NCI-H524 treated with DMSO at 0.1 percent for 48 hours (cell line): Measurements from ENCODE around the gene GAN.
"Not testable (repeated sequence)": the region's sequence is repeated elsewhere in the genome, so short reads cannot be mapped to it uniquely, and the experiment has no call there.

Experiments
- DNase-seq: peaks from one replicate; lab custom pipeline; 2025; lab: John Stamatoyannopoulos, UW

Gene GAN

GRCh38 chr16:81397879-81398520 is 83.2 kb downstream of the GAN start:
- DNase-seq: no peak

- no peak for DNase-seq
These were observed 85.1 kb downstream of the GAN start for GRCh38 chr16:81399909-81400308.

- DNase-seq: no peak
These were observed 86.5 kb downstream of the GAN start for GRCh38 chr16:81401035-81401950.

GRCh38 chr16:81403208-81403600 is 88.4 kb downstream of the GAN start:
- no peak for DNase-seq

- DNase-seq: peak; percentile 20
These were observed 89.0 kb downstream of the GAN start for GRCh38 chr16:81403601-81404391.

- DNase-seq: not testable (repeated sequence)
These were observed 90.2 kb downstream of the GAN start for GRCh38 chr16:81405002-81405401.

GRCh38 chr16:81405702-81406113 is 90.9 kb downstream of the GAN start:
- DNase-seq: no peak

GRCh38 chr16:81408409-81408950 is 93.7 kb downstream of the GAN start:
- DNase-seq: no peak

GRCh38 chr16:81409016-81409556 is 94.3 kb downstream of the GAN start:
- no peak for DNase-seq

GRCh38 chr16:81410643-81411293 is 96.0 kb downstream of the GAN start:
- no peak for DNase-seq

GRCh38 chr16:81413245-81413990 is 98.7 kb downstream of the GAN start:
- DNase-seq: no peak

GRCh38 chr16:81415751-81416150 is 101.0 kb downstream of the GAN start:
- DNase-seq: no peak

- DNase-seq: no peak
These were observed 102.0 kb downstream of the GAN start for GRCh38 chr16:81416749-81417148.

- DNase-seq: no peak
These were observed 102.4 kb downstream of the GAN start for GRCh38 chr16:81417210-81417609.

- no peak for DNase-seq
These were observed 105.0 kb downstream of the GAN start for GRCh38 chr16:81419806-81420205.

- no peak for DNase-seq
These were observed 106.4 kb downstream of the GAN start for GRCh38 chr16:81421126-81421525.

GRCh38 chr16:81421536-81421935 is 106.8 kb downstream of the GAN start:
- DNase-seq: no peak

- DNase-seq: not testable (repeated sequence)
These were observed 107.4 kb downstream of the GAN start for GRCh38 chr16:81422153-81422552.

- DNase-seq: no peak
These were observed 110.0 kb downstream of the GAN start for GRCh38 chr16:81424771-81425170.

GRCh38 chr16:81427219-81427618 is 112.5 kb downstream of the GAN start:
- DNase-seq: no peak

- peak; percentile 96 for DNase-seq
These were observed 114.3 kb downstream of the GAN start for GRCh38 chr16:81429045-81429521.
